ENCODE results near the gene OR2L5. TPM values are rescaled to one million over a fixed set of nuclear protein-coding genes. Genes with fewer than 3 reads are reported as not detected.

The OR2L5 gene
- total and polyA plus RNA-seq, 5 donors, result not detected

DNA sequence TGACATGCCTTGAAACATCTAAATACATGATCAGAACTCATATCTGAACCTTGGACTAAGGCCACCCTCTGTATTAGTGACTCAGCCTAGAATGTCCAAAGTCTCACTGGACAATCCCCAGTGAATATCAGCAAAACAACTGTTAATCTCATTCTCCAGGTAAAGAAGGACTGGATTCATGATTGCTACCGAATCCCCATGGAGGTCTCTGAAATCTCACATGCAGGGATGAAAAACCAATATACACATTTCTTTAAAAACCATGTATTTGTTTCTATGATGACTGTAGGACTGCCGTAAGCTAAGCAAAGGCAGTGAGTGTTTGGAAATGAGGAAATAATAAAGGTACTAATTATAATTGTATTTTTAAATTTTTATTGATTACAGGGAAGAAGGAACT is 33.1 kb downstream of the OR2L5 start, which contains the start of gene OR2L3:
Gene OR2L3 (plus strand): TSS at position 301 of the 400 bp plus-strand sequence. CDS start 13,846 bp downstream, outside the sequence.
- DNase-seq, result no peak
- intact Hi-C loops (cut with DNase I), result no loop called here
- no peaks in the 10 kb centered on the region for H3K27me3 ChIP-seq (ENCODE audit: control insufficient read depth, insufficient read depth)
- H3K4me3 ChIP-seq (ENCODE audit: low read length), result no peak within 1 kb of the TSS
- ATAC-seq, result no peak
- WGBS, result 63% methylated on average over 2 of the region's 2 CpGs
- H3K27ac ChIP-seq (ENCODE audit: low read length), result no peak within 1 kb of the TSS
- no peaks in the 10 kb centered on the region for H3K9me3 ChIP-seq (ENCODE audit: control insufficient read depth, low read length)
- no peaks in the 10 kb centered on the region for H3K4me1 ChIP-seq (ENCODE audit: control insufficient read depth, insufficient read depth, low read length)

DNA sequence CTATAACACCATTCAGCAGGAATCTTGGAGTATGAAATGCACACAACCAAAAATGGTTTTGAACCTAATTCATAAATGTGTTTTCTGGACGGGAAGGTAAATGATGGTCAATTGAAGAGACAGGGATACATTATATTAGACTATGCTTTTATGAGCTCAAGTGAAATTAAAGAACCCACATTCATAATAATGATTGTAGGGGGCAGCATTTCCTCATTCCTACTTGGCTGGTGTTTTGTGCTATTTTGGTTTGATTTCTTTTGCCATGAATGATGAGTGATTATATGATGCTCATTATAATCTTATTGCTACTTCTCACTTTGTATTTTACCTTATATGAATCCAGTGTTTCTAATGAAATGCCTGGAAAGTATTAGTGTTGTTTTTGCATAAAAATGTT is 33.5 kb downstream of the OR2L5 start:
- Histone ChIP-seq H3K9me3 (ENCODE audit: control insufficient read depth, low read length) (no peaks in the 10 kb centered on the region), H3K4me1 (ENCODE audit: control insufficient read depth, insufficient read depth, low read length) (no peaks in the 10 kb centered on the region), H3K4me3 (ENCODE audit: low read length) (no peak overlapping the region), H3K27me3 (ENCODE audit: control insufficient read depth, insufficient read depth) (no peaks in the 10 kb centered on the region), H3K27ac (ENCODE audit: low read length) (no peak overlapping the region)
- 59% methylated on average over 1 of the region's 1 CpG for WGBS
- intact Hi-C loops (cut with DNase I), result no loop called here
- DNase-seq (no peak), ATAC-seq (no peak)

DNA sequence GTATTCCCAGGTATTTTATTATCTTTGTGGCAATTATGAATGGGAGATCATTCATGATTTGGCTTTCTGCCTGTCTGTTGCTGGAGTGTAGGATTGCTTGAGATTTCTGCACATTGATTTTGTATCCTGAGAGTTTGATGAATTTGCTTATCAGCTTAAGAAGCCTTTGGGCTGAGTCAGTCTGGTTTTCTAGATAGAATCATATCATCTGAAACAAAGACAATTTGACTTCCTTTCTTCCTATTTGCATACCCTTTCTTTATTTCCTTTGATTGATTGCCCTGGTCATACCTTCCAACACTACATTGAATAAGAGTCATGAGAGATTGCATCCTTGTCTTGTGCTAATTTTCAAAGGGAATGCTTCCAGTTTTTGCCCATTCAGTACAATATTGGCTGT is 41.2 kb downstream of the OR2L5 start:
- H3K4me3 ChIP-seq (ENCODE audit: low read length), result no peak overlapping the region
- ATAC-seq, result no peak
- H3K9me3 ChIP-seq (ENCODE audit: control insufficient read depth, low read length), result peaks cover under 1% of the 10 kb centered on the region
- no peaks in the 10 kb centered on the region for H3K4me1 ChIP-seq (ENCODE audit: control insufficient read depth, insufficient read depth, low read length)
- no peak overlapping the region for H3K27ac ChIP-seq (ENCODE audit: low read length)
- DNase-seq, result no peak
- H3K27me3 ChIP-seq (ENCODE audit: control insufficient read depth, insufficient read depth), result no peaks in the 10 kb centered on the region
- intact Hi-C loops (cut with DNase I), result no loop called here

DNA sequence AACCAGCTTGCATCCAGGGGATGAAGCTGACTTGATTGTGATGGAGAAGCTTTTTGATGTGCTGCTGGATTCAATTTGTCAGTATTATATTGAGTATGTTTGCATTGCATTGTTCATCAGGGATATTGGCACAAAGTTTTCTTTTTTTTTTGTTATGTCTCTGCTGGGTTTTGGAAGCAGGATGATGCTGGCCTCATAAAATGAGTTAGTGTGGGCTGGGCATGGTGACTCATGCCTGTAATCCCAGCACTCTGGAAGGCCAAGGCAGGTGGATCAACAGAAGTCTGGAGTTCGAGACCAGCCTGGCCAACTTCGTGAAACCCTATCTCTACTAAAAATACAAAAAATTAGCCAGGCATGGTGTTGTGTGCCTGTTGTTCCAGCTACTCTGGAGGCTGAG is 41.8 kb downstream of the OR2L5 start:
- Histone ChIP-seq H3K4me1 (ENCODE audit: control insufficient read depth, insufficient read depth, low read length) (no peaks in the 10 kb centered on the region), H3K4me3 (ENCODE audit: low read length) (no peak overlapping the region), H3K27ac (ENCODE audit: low read length) (no peak overlapping the region), H3K27me3 (ENCODE audit: control insufficient read depth, insufficient read depth) (no peaks in the 10 kb centered on the region), H3K9me3 (ENCODE audit: control insufficient read depth, low read length) (peaks cover 1% of the 10 kb centered on the region)
- ATAC-seq (no peak), DNase-seq (no peak)
- WGBS, result 46% methylated on average over 2 of the region's 2 CpGs
- intact Hi-C loops (cut with DNase I), result no loop called here

DNA sequence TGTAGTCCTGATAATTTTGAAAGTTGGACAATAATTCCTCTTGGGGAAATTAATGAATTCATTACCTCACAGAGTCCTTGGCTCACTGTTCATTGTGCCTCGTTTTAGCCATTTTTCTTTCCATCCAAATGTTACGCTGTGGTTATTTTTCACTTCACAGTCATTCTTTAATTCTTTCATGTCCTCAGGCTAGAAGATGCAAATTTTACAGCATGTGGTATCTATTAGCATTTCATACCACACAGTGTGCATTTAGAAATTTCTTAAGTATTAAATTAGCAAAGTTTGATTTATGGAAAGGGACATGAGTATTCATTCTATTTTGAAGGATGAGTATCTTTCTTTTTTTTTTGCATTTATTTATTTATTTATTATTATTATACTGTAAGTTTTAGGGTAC is 51.6 kb downstream of the OR2L5 start:
- no peaks in the 10 kb centered on the region for H3K27me3 ChIP-seq (ENCODE audit: control insufficient read depth, insufficient read depth)
- H3K4me1 ChIP-seq (ENCODE audit: control insufficient read depth, insufficient read depth, low read length), result no peaks in the 10 kb centered on the region
- H3K27ac ChIP-seq (ENCODE audit: low read length), result no peak overlapping the region
- DNase-seq (no peak), ATAC-seq (no peak)
- no peaks in the 10 kb centered on the region for H3K9me3 ChIP-seq (ENCODE audit: control insufficient read depth, low read length)
- H3K4me3 ChIP-seq (ENCODE audit: low read length), result no peak overlapping the region
- intact Hi-C loops (cut with DNase I), result no loop called here
- 71% methylated on average over 2 of the region's 2 CpGs for WGBS

DNA sequence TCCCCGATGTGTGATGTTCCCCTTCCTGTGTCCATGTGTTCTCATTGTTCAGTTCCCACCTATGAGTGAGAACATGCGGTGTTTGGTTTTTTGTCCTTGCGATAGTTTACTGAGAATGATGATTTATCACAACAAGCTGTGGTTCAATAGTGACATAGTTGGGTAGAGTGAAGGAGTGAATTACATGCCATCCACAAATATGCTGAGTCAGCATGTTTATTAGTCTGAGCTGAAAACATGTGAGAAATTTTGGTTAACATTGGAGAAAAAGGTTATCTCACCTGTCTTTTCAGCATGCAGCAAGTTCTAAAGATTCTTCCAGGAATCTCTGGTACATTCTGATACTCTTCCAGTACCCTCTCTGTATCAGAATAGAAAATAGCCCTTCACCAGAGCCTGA is 52.1 kb downstream of the OR2L5 start:
- 98% methylated on average over 3 of the region's 3 CpGs for WGBS
- no peak overlapping the region for H3K27ac ChIP-seq (ENCODE audit: low read length)
- DNase-seq (no peak), ATAC-seq (no peak)
- no peak overlapping the region for H3K4me3 ChIP-seq (ENCODE audit: low read length)
- intact Hi-C loops (cut with DNase I), result no loop called here
- H3K4me1 ChIP-seq (ENCODE audit: control insufficient read depth, insufficient read depth, low read length), result no peaks in the 10 kb centered on the region
- H3K27me3 ChIP-seq (ENCODE audit: control insufficient read depth, insufficient read depth), result no peaks in the 10 kb centered on the region
- no peaks in the 10 kb centered on the region for H3K9me3 ChIP-seq (ENCODE audit: control insufficient read depth, low read length)

Other genes starting within 250 kb of the OR2L5 start
- not detected for gene OR14A16, start 189.5 kb upstream of the OR2L5 start, total RNA-seq
- gene OR14A16, start 189.5 kb upstream of the OR2L5 start, polyA plus RNA-seq, result not detected
- gene OR11L1, start 171.8 kb upstream of the OR2L5 start, total RNA-seq, result not detected
- not detected for gene OR11L1, start 171.8 kb upstream of the OR2L5 start, polyA plus RNA-seq
- gene TRIM58, start 156.5 kb upstream of the OR2L5 start, total RNA-seq, result under 1 TPM; 0.25 to 0.56 (median 0.47) TPM
- 0.07 TPM for gene TRIM58, start 156.5 kb upstream of the OR2L5 start, polyA plus RNA-seq
- gene OR2W3, start 118.1 kb upstream of the OR2L5 start, total RNA-seq, result under 1 TPM in 1 of 4 donors, not detected in 3; 0.26 TPM
- gene OR2W3, start 118.1 kb upstream of the OR2L5 start, polyA plus RNA-seq, result not detected
- not detected for gene OR2T8, start 93.4 kb upstream of the OR2L5 start, total RNA-seq
- not detected for gene OR2T8, start 93.4 kb upstream of the OR2L5 start, polyA plus RNA-seq
- gene OR2AJ1, start 88.8 kb upstream of the OR2L5 start, total RNA-seq, result not detected
- gene OR2AJ1, start 88.8 kb upstream of the OR2L5 start, polyA plus RNA-seq, result not detected
- not detected for gene OR2L8, start 64.8 kb upstream of the OR2L5 start, total RNA-seq
- gene OR2L8, start 64.8 kb upstream of the OR2L5 start, polyA plus RNA-seq, result not detected
- not detected for gene OR2AK2, start 48.4 kb upstream of the OR2L5 start, total RNA-seq
- not detected for gene OR2AK2, start 48.4 kb upstream of the OR2L5 start, polyA plus RNA-seq
- under 1 TPM in 1 of 4 donors, not detected in 3; 0.14 TPM for gene OR2L2, start 16.4 kb downstream of the OR2L5 start, total RNA-seq
- not detected for gene OR2L2, start 16.4 kb downstream of the OR2L5 start, polyA plus RNA-seq
- gene OR2L3, start 33.2 kb downstream of the OR2L5 start, total RNA-seq, result not detected
- gene OR2L3, start 33.2 kb downstream of the OR2L5 start, polyA plus RNA-seq, result not detected
- gene OR2L13, start 81.5 kb downstream of the OR2L5 start, total RNA-seq, result not detected
- not detected for gene OR2L13, start 81.5 kb downstream of the OR2L5 start, polyA plus RNA-seq
- gene OR2M5, start 131.5 kb downstream of the OR2L5 start, total RNA-seq, result not detected
- not detected for gene OR2M5, start 131.5 kb downstream of the OR2L5 start, polyA plus RNA-seq
- gene OR2M2, start 161.2 kb downstream of the OR2L5 start, total RNA-seq, result not detected
- gene OR2M2, start 161.2 kb downstream of the OR2L5 start, polyA plus RNA-seq, result not detected
- not detected for gene OR2M3, start 183.6 kb downstream of the OR2L5 start, total RNA-seq
- gene OR2M3, start 183.6 kb downstream of the OR2L5 start, polyA plus RNA-seq, result not detected
- not detected for gene OR2M4, start 217.8 kb downstream of the OR2L5 start, total RNA-seq
- not detected for gene OR2M4, start 217.8 kb downstream of the OR2L5 start, polyA plus RNA-seq